Pancreas (tissue), 10 donors: ENCODE results near the gene ARHGAP33. TPM values are rescaled to one million over a fixed set of nuclear protein-coding genes. Genes with fewer than 3 reads are reported as not detected.

ENCODE experiments used
- ATAC-seq, 4 donors: fragments of 200-7000 bp; cut with Tn5 transposase; one replicate each; pipeline versions ENCODE4 v1.8.0 to v1.9.1; 2020; ENCODE audit warnings: mild to moderate bottlenecking in 4 of 4, moderate library complexity in 4 of 4
- DNase-seq, 6 donors: peaks; one replicate each; pipeline ENCODE4 v3.0.0-alpha.2; 2020
- FAIRE-seq: peaks from 2 replicates; lab custom pipeline; 2012; peaks lifted over from hg19 to GRCh38; lab: Jason Lieb, UNC
- H3K27ac ChIP-seq, 4 donors: fragments of 200-600 bp; sonication (generic); 1 replicate in 3 of 4; 2 replicates in 1 of 4; pipeline versions ENCODE4 v1.5.0 to v1.8.0; 2020
- H3K27me3 ChIP-seq, 4 donors: fragments of 200-600 bp; one replicate each; pipeline ENCODE4 v1.8.0; 2021
- H3K36me3 ChIP-seq, 3 donors: fragments of 200-600 bp; sonication (generic) in 1 of 3; one replicate each; pipeline versions ENCODE4 v1.5.0 to v1.8.0; 2020 to 2021
- H3K4me1 ChIP-seq, 3 donors: fragments of 200-600 bp; one replicate each; pipeline ENCODE4 v1.8.0; 2021
- H3K4me3 ChIP-seq, 4 donors: fragments of 200-600 bp; sonication (generic) in 2 of 4; one replicate each; pipeline versions ENCODE4 v1.5.0 to v1.8.0; 2020 to 2021
- H3K9me3 ChIP-seq, 4 donors: fragments of 200-600 bp; one replicate each; pipeline ENCODE4 v1.8.0; 2021
- WGBS, 2 donors: extraction: QIAGEN DNeasy Blood & Tissue Kit; methylation state at CpG; one replicate each; pipeline ENCODE4 v1.1.7; 2013; 5-methylcytosine and 5-hydroxymethylcytosine counted together
- intact Hi-C, 3 donors: fragments of 100-400 bp; cut with DNase I; formaldehyde crosslinking; loops; one replicate each; pipeline versions ENCODE4 v1.11.1 to v1.14.2; 2022
- polyA plus RNA-seq, 2 donors: library from polyadenylated mRNA; stranded (reverse); fragments of 200-250 nt; gene quantifications; one replicate each; pipeline ENCODE4 v1.2.3, GENCODE V29; 2013
- total RNA-seq, 6 donors: library from RNA; stranded (reverse); fragmentation: NEBNext Ultra II Directional in 4 of 6; extraction: Animal tissue kit (Norgen Biotek cat#: 25700) in 4 of 6; gene quantifications; one replicate each; pipeline versions ENCODE4 v1.2.1 to v1.2.4, GENCODE V29; 2021 to 2023
- TF ChIP-seq, protein P1 (sequence below), 4 donors: fragments of 200-600 bp; sonication (generic) in 3 of 4; IDR thresholded peaks; one replicate each; pipeline versions ENCODE4 v1.5.0 to v1.8.0; 2021; ENCODE audit warnings: antibody characterized with exemption in 4 of 4
- donor health status: healthy with polysubstance abuse.
- donor health status: DM: no; HTN: no; CAD: no; lungs with moderate emphysema.
- donor health status: DM: no; HTN: no; CAD: no.
- donor health status: control.
- donor health status: control.
- donor health status: Bipolar disorder and iron deficiency.
- donor health status: DM: yes; HTN: yes; CAD: no.
- donor health status: DM: no; HTN: no; CAD: no.
- donor health status: DM: no; HTN: no; CAD: no.
- donor health status: DM: yes; HTN: yes; CAD: no.

Gene ARHGAP33
- total and polyA plus RNA-seq, 8 donors = 2.7 to 39.6 (median 10.0) TPM

DNA sequence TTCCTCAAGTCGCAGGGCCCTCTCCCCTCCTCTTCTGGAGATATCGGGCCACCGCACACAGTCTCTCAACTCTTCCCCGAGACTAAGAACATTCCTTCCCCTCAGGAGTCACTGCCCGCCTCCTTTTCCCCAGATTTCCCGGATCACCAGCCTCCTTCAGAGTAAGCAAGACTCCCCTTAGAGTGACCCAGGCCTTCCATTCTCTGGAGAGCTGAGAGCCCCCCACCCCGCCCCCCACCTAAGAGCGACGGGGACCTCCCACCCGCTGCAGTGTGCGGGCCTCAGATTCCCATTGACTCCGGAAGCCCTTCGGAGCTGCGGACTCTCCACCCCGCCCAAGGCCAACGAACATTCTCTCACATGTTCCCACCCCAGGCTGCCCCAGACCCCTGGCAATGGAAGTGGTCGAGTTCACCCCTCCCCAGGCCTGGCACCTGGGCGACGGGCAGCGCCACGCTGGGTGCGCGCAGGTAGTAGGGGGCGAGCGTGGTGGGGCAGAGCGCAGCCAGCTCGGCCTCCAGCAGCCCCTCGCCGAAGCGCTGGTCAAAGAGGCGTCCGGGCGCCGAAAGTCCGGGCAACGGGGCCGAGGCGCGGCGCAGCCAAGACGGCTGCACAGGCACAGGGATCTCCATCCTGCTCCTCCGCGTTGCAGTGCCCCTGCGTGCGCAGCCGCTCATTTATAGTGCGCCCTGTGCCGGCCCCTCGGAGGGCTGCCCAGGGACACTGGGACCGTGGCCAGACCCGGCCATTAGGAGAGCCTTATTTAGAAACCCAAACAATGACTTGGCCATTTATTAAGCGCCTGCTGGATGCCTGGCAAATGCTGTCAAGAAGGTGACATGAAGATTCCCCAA lies 18.8 kb upstream of the ARHGAP33 start, which contains the start of gene HSPB6:
HSPB6 (minus strand) TSS at position 653 of the 854 bp plus-strand sequence; CDS start at position 632, 21 bp downstream.
- intact Hi-C loops = no loop called here
- FAIRE-seq (no peak), ATAC-seq (no peak), DNase-seq (peak in 1 of 6 donors; percentile 53)
- WGBS, 2 donors = 19 to 23% methylated on average over 45 to 52 of the region's 52 CpGs
- TF ChIP-seq, protein P1, sequence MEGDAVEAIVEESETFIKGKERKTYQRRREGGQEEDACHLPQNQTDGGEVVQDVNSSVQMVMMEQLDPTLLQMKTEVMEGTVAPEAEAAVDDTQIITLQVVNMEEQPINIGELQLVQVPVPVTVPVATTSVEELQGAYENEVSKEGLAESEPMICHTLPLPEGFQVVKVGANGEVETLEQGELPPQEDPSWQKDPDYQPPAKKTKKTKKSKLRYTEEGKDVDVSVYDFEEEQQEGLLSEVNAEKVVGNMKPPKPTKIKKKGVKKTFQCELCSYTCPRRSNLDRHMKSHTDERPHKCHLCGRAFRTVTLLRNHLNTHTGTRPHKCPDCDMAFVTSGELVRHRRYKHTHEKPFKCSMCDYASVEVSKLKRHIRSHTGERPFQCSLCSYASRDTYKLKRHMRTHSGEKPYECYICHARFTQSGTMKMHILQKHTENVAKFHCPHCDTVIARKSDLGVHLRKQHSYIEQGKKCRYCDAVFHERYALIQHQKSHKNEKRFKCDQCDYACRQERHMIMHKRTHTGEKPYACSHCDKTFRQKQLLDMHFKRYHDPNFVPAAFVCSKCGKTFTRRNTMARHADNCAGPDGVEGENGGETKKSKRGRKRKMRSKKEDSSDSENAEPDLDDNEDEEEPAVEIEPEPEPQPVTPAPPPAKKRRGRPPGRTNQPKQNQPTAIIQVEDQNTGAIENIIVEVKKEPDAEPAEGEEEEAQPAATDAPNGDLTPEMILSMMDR (IDR thresholded peaks at IDR 0.05) = no peak
- Histone ChIP-seq H3K9me3 (no peaks in the 10 kb centered on the region), H3K4me3 (peak within 1 kb of the TSS; percentile 68 to 93 (median 80)), H3K27me3 (no peaks in the 10 kb centered on the region), H3K36me3 (peaks cover 0 to 4% (median 0%) of the 10 kb centered on the region in 3 donors), H3K4me1 (peaks cover 0 to 17% (median 8%) of the 10 kb centered on the region in 3 donors), H3K27ac (peak within 1 kb of the TSS; percentile 85 to 89 (median 86))

DNA sequence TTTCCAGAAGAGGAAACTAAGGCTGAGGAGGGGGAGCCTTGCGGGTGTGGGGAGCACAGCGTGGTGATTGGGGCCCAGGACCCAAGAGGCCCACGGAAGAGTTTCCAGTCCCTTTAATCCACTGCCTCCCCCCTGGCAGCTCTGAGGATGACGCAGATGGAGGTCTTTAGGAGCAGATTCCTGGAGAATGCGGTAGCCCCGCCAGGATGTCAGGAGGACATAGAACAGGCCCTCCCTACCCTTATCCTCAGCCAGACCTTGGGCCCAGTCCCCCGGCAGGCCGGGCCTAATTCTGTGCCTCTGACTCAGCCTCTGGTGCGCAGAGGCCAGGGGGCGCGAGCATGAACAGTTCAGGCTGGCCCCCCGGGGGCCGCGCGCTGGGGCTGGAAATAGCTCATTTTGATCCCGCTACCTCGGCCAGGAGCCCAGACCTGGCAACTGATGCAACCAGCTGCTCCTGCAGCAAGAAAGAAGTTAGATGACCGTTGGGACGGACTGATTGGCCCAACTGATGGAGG lies 18.1 kb upstream of the ARHGAP33 start:
- peaks cover 0 to 4% (median 0%) of the 10 kb centered on the region in 3 donors for H3K36me3 ChIP-seq
- FAIRE-seq (no peak), ATAC-seq (peak; percentile 13 to 28 (median 19)), DNase-seq (peak in 4 of 6 donors; percentile 62 to 73 (median 73))
- 7 to 13% methylated on average over 18 to 19 of the region's 19 CpGs for WGBS, 2 donors
- peak overlapping the region; percentile 23 to 93 (median 80) for H3K4me3 ChIP-seq
- peak overlapping the region; percentile 85 to 89 (median 86) for H3K27ac ChIP-seq
- H3K9me3 ChIP-seq = no peaks in the 10 kb centered on the region
- intact Hi-C loops = no loop called here
- peaks cover 0 to 17% (median 8%) of the 10 kb centered on the region in 3 donors for H3K4me1 ChIP-seq
- TF ChIP-seq, protein P1 (IDR thresholded peaks at IDR 0.05) = no peak
- H3K27me3 ChIP-seq = no peaks in the 10 kb centered on the region

DNA sequence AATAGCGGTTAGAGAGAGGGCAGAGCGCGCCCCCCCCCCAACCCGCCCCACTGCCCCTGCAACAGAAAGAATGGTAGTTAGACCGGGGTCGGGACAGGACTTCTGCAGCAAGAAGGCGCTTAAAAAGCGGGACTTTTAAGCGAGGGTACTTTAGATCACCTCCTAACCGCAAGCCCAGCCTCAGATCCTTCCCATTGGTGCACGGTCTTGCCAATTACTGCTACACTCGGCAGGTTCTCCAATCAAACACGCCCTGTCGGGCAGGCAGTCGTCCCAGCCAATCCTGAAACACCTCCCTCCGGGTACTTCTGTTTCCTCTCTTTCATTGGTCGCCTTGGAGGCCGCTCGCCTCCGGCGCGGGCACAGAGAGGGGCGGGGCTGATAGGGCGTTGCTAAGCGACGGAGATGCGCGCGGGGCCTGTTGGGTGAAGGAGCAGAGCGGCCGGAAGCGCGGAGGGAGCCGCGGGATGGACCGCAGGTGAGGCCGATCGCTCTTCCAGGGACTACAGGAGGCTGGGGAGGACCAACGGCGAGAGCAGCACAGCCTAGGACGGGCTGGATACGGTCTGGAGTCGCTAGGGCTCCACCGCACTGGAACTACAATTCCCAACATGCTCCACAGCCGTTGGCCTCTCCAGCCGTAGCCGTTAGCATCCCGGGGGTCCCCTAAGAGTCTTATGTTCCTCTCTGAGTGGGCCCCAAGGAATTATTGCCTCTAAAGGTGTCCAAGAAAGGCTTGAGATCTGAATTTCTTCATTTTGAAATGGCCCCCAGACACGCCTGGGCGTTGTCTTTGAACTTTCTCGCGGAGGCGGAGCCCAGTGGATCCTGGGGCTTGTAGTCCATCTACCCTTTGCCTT lies 17.4 kb upstream of the ARHGAP33 start, which contains the start of gene PROSER3:
PROSER3 (plus strand) TSS at position 428 of the 860 bp plus-strand sequence; CDS start at position 468, 40 bp downstream.
- WGBS, 2 donors = 0% methylated on average over 53 of the region's 53 CpGs
- Histone ChIP-seq H3K4me3 (peak within 1 kb of the TSS; percentile 68 to 93 (median 80)), H3K27me3 (no peaks in the 10 kb centered on the region), H3K9me3 (no peaks in the 10 kb centered on the region), H3K27ac (peak within 1 kb of the TSS; percentile 85 to 89 (median 86)), H3K4me1 (peaks cover 0 to 17% (median 8%) of the 10 kb centered on the region in 3 donors), H3K36me3 (peaks cover 0 to 3% (median 0%) of the 10 kb centered on the region in 3 donors)
- intact Hi-C loops = no loop called here
- DNase-seq = peak; percentile 96 to 99 (median 99)
- ATAC-seq = peak; percentile 94 to 96 (median 96)
- FAIRE-seq = peak; percentile 96
- TF ChIP-seq, protein P1 (IDR thresholded peaks at IDR 0.05) = no peak

DNA sequence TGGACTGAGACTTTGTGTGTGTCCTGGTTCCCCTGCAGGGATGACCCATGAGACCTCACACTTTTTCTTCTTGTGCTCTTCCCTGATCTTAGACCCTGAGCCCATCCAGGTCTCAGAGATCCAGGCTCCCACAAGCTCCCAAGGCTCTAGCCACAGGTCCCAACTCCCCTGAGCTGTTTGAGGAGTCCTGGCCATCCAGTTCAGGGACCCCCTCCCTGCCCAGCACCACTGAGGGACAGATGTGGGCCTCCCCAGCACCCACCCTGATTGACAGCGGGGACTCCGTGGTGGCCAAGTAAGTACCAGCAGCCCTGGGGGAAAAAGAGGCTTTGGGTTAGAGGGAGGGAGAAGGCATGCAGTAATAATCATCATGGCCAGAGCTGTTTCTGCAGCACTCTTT lies 15.7 kb upstream of the ARHGAP33 start:
- ATAC-seq (no peak), FAIRE-seq (no peak), DNase-seq (no peak)
- Histone ChIP-seq H3K27ac (no peak overlapping the region), H3K4me3 (no peak overlapping the region), H3K36me3 (no peaks in the 10 kb centered on the region), H3K9me3 (no peaks in the 10 kb centered on the region), H3K4me1 (peaks cover 0 to 17% (median 8%) of the 10 kb centered on the region in 3 donors), H3K27me3 (no peaks in the 10 kb centered on the region)
- intact Hi-C loops = no loop called here
- TF ChIP-seq, protein P1 (IDR thresholded peaks at IDR 0.05) = no peak
- 91 to 93% methylated on average over 2 of the region's 2 CpGs for WGBS, 2 donors
